CD4-positive, CD25-positive, alpha-beta regulatory T cell (primary cell): Measurements from ENCODE around the gene ZBED5. TPM values are rescaled to one million over a fixed set of nuclear protein-coding genes. Genes with fewer than 3 reads are reported as not detected.
A peak's percentile ranks its signal among the peaks of the same experiment; 100 is the strongest.

ENCODE experiments used
- ATAC-seq, 2 donors: fragments of 150-1000 bp; cut with Tn5 transposase; one replicate each; pipeline ENCODE4 v1.10.0; 2021; ENCODE audit warnings: low read depth in 2 of 2, moderate number of reproducible peaks in 2 of 2, moderate library complexity in 1 of 2
- DNase-seq, 3 donors: peaks; one replicate each; pipeline versions ENCODE4 v3.0.0 to v3.0.0-alpha.2; 2012 to 2022; ENCODE audit warnings: mixed read lengths in 1 of 3
- H3K27ac ChIP-seq: one replicate; pipeline ENCODE4 v1.7.0; 2013; ENCODE audit warnings: mild to moderate bottlenecking, low read length; ENCODE audit not compliant: insufficient read depth, poor library complexity, severe bottlenecking
- H3K27me3 ChIP-seq: one replicate; pipeline ENCODE4 v1.7.0; 2013; ENCODE audit warnings: low read length; ENCODE audit not compliant: control insufficient read depth, insufficient read depth
- H3K36me3 ChIP-seq: one replicate; pipeline ENCODE4 v1.7.0; 2013; ENCODE audit warnings: mild to moderate bottlenecking, low read length, moderate library complexity; ENCODE audit not compliant: control insufficient read depth, insufficient read depth
- H3K4me1 ChIP-seq: 2 replicates; pipeline ENCODE4 v1.7.0; 2013; ENCODE audit warnings: mild to moderate bottlenecking, low read length; ENCODE audit not compliant: insufficient read depth, control insufficient read depth, poor library complexity, severe bottlenecking
- H3K4me3 ChIP-seq: one replicate; pipeline ENCODE4 v1.7.0; 2013; ENCODE audit warnings: low read depth, mild to moderate bottlenecking, low read length, moderate library complexity
- H3K9me3 ChIP-seq, 2 experiments: 1 replicate in 1 of 2; 2 replicates in 1 of 2; pipeline ENCODE4 v1.7.0; 2013; ENCODE audit warnings: low read length in 2 of 2, mild to moderate bottlenecking in 1 of 2, moderate library complexity in 1 of 2; ENCODE audit not compliant: control insufficient read depth in 2 of 2
- H3K27ac Mint-ChIP-seq, 3 donors: one replicate each; pipeline ENCODE4 v1.8.0; 2020 to 2022; ENCODE audit warnings: mild to moderate bottlenecking in 3 of 3, mixed read lengths in 3 of 3, moderate library complexity in 2 of 3
- H3K27me3 Mint-ChIP-seq: one replicate; pipeline ENCODE4 v1.8.0; 2022; ENCODE audit warnings: mild to moderate bottlenecking, mixed read lengths
- H3K36me3 Mint-ChIP-seq: one replicate; pipeline ENCODE4 v1.8.0; 2020; ENCODE audit warnings: mixed read lengths
- H3K4me1 Mint-ChIP-seq, 4 donors: one replicate each; pipeline ENCODE4 v1.8.0; 2020 to 2022; ENCODE audit warnings: mixed read lengths in 4 of 4, mild to moderate bottlenecking in 1 of 4
- H3K4me3 Mint-ChIP-seq, 4 donors: one replicate each; pipeline ENCODE4 v1.8.0; 2020 to 2022; ENCODE audit warnings: mild to moderate bottlenecking in 4 of 4, mixed read lengths in 4 of 4, moderate library complexity in 3 of 4
- H3K9me3 Mint-ChIP-seq, 7 donors: one replicate each; pipeline ENCODE4 v1.8.0; 2020 to 2022; ENCODE audit warnings: mixed read lengths in 7 of 7, mild to moderate bottlenecking in 3 of 7, moderate library complexity in 2 of 7
- polyA plus RNA-seq, 4 donors: library from polyadenylated mRNA; unstranded; fragments of 300-500 nt; fragmentation: Illumina TruSeq; gene quantifications; one replicate each; pipeline ENCODE4 v1.2.3, GENCODE V29; 2021
- total RNA-seq: library from RNA; stranded (reverse); gene quantifications from one replicate; pipeline ENCODE4 v1.2.3, GENCODE V29; 2022

ZBED5 gene
- total and polyA plus RNA-seq, 5 donors from 2014 or later, result 14.7 to 62.6 (median 20.1) TPM

DNA sequence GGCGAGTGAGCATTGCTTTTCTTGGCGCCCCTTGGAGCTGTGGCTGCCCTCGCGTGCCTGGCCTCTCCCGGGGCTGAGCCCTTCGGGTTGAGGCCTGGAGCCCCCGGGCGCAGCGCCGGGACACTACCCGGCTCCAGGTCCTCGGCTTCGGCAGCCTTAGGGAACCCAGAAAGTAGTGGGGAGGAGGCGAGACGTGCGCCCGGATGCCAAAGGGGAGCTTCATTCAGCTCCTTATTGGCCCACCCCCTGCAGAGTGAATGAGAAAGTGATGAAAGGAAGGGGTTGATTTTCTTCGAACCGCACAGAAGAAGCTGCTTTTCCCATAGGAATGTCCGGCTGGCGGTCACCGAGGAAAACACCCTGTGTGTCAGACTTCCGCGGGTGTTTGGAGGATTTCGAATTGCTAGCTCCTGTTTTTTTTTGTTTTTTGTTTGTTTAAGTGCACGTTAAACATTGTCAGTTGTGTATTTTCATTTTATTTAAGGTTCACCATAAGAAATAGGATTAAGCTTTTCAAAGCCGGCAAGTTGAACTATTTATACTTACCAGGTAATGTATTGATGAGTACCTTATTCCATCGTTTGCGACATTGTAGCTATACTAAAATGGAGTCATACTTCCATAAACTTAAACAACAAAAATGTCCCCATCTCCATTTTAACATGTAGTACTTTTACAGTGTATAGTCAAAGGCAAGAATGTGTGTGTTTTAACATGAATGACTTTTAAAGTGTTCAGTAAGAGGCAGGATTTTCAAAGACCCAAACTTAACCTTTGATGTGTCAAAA, 48.3 kb downstream of the ZBED5 start:
- no peaks in the 10 kb centered on the region for H3K9me3 ChIP-seq
- Mint-ChIP-seq H3K27me3 (peaks cover 7% of the 10 kb centered on the region), H3K9me3 (no peaks in the 10 kb centered on the region), H3K4me3 (peak overlapping the region; percentile 97 to 99 (median 98)), H3K36me3 (peaks cover 24% of the 10 kb centered on the region), H3K4me1 (peaks cover 26 to 48% (median 35%) of the 10 kb centered on the region in 4 donors), H3K27ac (peak overlapping the region; percentile 98 to 99 (median 99))
- peaks cover 42% of the 10 kb centered on the region for H3K4me1 ChIP-seq
- H3K4me3 ChIP-seq, result peak overlapping the region; percentile 92
- DNase-seq, result peak in 2 of 3 donors; percentile 20 to 65
- peaks cover 18% of the 10 kb centered on the region for H3K36me3 ChIP-seq
- H3K27ac ChIP-seq, result peak overlapping the region; percentile 95
- peak; percentile 2 to 4 for ATAC-seq
- H3K27me3 ChIP-seq, result no peaks in the 10 kb centered on the region

DNA sequence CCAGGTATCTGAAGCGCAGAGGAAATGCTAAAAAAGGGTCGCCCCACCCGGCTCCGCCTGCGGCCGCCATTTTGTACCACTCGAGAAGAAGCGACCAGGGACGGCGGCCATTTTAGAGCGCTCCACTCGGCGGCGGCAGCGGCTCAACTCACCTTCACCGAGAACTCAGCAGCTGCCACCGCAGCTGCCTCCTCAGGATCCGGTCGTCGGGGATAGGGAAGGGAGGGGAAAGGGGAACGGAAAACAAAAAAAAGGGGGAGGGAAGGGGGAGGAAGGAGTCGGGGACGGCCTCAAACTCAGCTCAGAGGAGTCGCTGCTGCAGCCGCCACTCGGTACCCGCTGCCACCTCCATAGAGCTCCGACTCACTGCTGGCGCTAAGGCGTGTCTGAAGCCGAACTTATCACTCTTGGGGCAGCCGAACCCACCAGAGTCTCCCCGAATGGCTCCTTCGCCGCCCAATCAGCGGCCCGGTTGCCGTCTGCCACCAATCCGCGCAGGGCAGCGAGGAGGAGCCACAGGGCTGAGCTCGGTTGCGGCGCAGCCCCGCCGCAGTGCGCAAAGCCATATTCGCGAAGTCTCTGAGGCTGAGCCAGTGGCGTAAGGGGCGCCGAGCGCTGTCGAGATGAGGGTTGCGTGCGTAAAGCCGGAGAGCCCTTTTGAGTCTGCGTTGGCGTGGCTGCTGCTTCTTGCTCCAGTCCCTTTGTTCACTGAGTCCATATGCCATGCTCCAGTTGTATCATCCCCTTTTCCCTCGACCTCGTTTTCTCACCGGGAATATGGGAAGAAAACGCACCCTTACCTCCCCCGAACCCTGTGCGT, 49.1 kb downstream of the ZBED5 start, which contains the start of gene EIF4G2:
TSS of gene EIF4G2 (minus strand) at position 374 of the 820 bp plus-strand sequence.
- DNase-seq (peak; percentile 97 to 99 (median 99)), ATAC-seq (peak; percentile 94 to 95)
- H3K36me3 Mint-ChIP-seq, result peaks cover 30% of the 10 kb centered on the region
- H3K4me3 Mint-ChIP-seq, result peak within 1 kb of the TSS; percentile 97 to 99 (median 98)
- peaks cover 50% of the 10 kb centered on the region for H3K4me1 ChIP-seq
- H3K4me3 ChIP-seq, result peak within 1 kb of the TSS; percentile 98
- no peaks in the 10 kb centered on the region for H3K9me3 Mint-ChIP-seq
- peak within 1 kb of the TSS; percentile 98 to 99 (median 99) for H3K27ac Mint-ChIP-seq
- peaks cover 30 to 56% (median 40%) of the 10 kb centered on the region in 4 donors for H3K4me1 Mint-ChIP-seq
- H3K36me3 ChIP-seq, result peaks cover 26% of the 10 kb centered on the region
- H3K27me3 ChIP-seq, result no peaks in the 10 kb centered on the region
- peak within 1 kb of the TSS; percentile 95 for H3K27ac ChIP-seq
- H3K27me3 Mint-ChIP-seq, result peaks cover 7% of the 10 kb centered on the region
- H3K9me3 ChIP-seq, result no peaks in the 10 kb centered on the region

DNA sequence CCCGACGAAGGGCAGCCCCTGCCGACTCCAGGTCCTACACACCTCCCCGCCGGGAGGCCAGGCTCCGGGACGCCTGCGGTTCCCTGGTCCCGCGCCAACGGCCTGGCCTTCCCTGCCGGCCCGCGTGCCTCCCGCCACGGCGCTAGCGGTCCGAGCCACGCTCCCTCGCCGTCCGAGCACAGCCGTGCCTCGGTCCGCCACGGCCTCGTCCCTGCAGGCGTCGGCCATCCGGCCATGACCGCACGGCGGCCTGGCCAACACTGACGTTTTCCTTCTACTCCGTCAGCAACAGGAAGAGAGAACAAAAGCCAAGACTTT, 49.7 kb downstream of the ZBED5 start:
- peaks cover 54% of the 10 kb centered on the region for H3K4me1 ChIP-seq

DNA sequence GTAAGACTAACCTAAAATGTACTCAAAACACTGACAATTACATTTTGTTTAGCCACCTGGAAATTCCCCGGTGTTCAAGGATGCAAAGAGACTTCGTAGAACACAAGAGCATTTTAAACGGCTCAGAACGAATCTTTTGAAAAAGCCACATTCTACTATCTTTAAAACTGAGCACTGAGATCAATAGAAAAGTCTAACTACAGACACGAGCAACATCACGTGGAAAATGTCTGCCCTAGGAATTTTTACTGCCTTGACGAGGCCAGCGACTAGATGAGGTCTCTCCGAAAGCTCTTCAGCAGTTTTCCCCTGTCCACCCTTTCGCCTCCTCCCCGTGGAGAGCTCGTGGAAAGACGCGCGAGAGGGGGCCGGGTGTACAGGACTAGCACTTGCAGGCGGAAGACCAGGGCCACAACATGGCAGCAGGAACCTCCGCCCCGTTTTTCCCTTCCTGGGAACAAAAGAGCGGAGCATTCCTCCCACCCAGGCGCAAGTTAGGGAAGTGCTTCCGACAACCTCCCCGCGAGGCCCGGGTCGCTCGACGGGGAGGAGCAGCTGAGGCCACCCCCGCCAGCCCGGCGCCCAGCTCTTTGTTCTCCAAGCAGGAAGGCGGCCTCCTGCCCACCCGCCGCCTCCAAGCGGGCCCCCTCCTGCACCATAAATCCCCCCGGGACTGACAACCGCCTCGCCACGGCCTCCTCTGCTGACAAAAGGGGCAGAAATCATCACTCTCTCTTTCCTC, 50.2 kb downstream of the ZBED5 start:
- no peak for ATAC-seq
- H3K36me3 Mint-ChIP-seq, result peaks cover 36% of the 10 kb centered on the region
- H3K4me1 ChIP-seq, result peaks cover 54% of the 10 kb centered on the region

More for the DNA sequence above, 49.7 kb downstream of the ZBED5 start:
- Mint-ChIP-seq H3K4me3 (peak overlapping the region; percentile 97 to 99 (median 98)), H3K4me1 (peaks cover 30 to 61% (median 45%) of the 10 kb centered on the region in 4 donors), H3K9me3 (no peaks in the 10 kb centered on the region), H3K36me3 (peaks cover 36% of the 10 kb centered on the region), H3K27me3 (peaks cover 7% of the 10 kb centered on the region), H3K27ac (peak overlapping the region; percentile 98 to 99 (median 99))
- peak overlapping the region; percentile 95 for H3K27ac ChIP-seq
- H3K36me3 ChIP-seq, result peaks cover 32% of the 10 kb centered on the region
- no peaks in the 10 kb centered on the region for H3K9me3 ChIP-seq
- peak overlapping the region; percentile 98 for H3K4me3 ChIP-seq
- no peak for DNase-seq
- no peak for ATAC-seq
- H3K27me3 ChIP-seq, result no peaks in the 10 kb centered on the region

DNA sequence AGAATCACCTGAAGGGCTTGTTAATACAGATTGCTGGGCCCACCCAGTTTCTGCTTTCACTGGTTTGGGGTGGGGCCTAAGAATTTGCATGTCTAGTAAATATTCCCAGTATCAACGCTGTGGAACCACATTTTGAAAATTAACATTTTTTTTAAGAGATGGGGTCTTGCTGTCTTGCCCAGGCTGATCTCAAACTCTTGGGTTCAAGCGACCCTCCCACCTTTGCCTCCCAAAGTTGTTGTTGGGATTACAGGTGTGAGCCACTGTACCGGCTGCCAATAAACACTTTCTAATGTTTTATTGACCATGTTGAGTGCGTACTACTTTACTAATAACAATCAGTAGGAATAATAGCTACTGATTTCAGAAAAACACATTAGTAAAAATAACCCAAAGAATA, 51.6 kb downstream of the ZBED5 start:
- Mint-ChIP-seq H3K36me3 (peaks cover 47% of the 10 kb centered on the region), H3K27ac (peak overlapping the region; percentile 98 to 99 (median 99)), H3K4me1 (peaks cover 36 to 73% (median 58%) of the 10 kb centered on the region in 4 donors), H3K27me3 (peaks cover 7% of the 10 kb centered on the region), H3K4me3 (peak overlapping the region; percentile 97 to 99 (median 98)), H3K9me3 (no peaks in the 10 kb centered on the region)
- peaks cover 52% of the 10 kb centered on the region for H3K36me3 ChIP-seq
- peak overlapping the region; percentile 95 for H3K27ac ChIP-seq
- ATAC-seq, result no peak
- no peak for DNase-seq
- peak overlapping the region; percentile 98 for H3K4me3 ChIP-seq
- no peaks in the 10 kb centered on the region for H3K27me3 ChIP-seq
- peaks cover 69% of the 10 kb centered on the region for H3K4me1 ChIP-seq
- no peaks in the 10 kb centered on the region for H3K9me3 ChIP-seq

More for the DNA sequence above, 50.2 kb downstream of the ZBED5 start:
- peaks cover 30 to 61% (median 47%) of the 10 kb centered on the region in 4 donors for H3K4me1 Mint-ChIP-seq
- H3K27ac Mint-ChIP-seq, result peak overlapping the region; percentile 98 to 99 (median 99)
- peak overlapping the region; percentile 98 for H3K4me3 ChIP-seq
- no peaks in the 10 kb centered on the region for H3K9me3 Mint-ChIP-seq
- H3K36me3 ChIP-seq, result peaks cover 37% of the 10 kb centered on the region
- H3K27me3 ChIP-seq, result no peaks in the 10 kb centered on the region
- no peaks in the 10 kb centered on the region for H3K9me3 ChIP-seq
- H3K27me3 Mint-ChIP-seq, result peaks cover 7% of the 10 kb centered on the region
- peak overlapping the region; percentile 97 to 99 (median 98) for H3K4me3 Mint-ChIP-seq
- DNase-seq, result peak; percentile 40 to 57 (median 41)
- peak overlapping the region; percentile 95 for H3K27ac ChIP-seq

DNA sequence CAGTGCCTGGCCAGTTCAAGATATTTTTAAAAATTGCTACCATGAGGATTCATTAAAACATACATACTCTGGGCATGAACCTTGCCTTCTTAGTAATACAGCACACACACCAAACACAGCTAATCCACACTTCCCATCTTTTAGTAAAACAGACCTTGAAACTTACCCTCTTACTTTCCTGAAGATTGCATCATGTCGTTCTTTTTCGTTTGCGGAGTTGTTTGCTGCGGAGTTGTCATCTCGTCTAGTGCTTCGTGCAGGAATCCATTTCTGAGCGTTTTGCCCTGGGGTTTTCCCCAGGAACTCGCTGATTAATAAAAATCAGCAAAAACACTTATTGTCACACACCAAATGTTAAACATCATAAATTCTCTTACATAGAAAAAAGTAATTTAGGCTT, 52.1 kb downstream of the ZBED5 start:
- peak overlapping the region; percentile 98 for H3K4me3 ChIP-seq
- no peak for DNase-seq
- ATAC-seq, result no peak
- Mint-ChIP-seq H3K27ac (peak overlapping the region; percentile 73 to 99 (median 98)), H3K9me3 (no peaks in the 10 kb centered on the region), H3K4me1 (peaks cover 39 to 77% (median 62%) of the 10 kb centered on the region in 4 donors), H3K36me3 (peaks cover 52% of the 10 kb centered on the region), H3K4me3 (peak overlapping the region; percentile 79 to 99 (median 98)), H3K27me3 (peaks cover 7% of the 10 kb centered on the region)
- no peaks in the 10 kb centered on the region for H3K9me3 ChIP-seq
- H3K27ac ChIP-seq, result peak overlapping the region; percentile 95
- H3K27me3 ChIP-seq, result no peaks in the 10 kb centered on the region
- H3K4me1 ChIP-seq, result peaks cover 74% of the 10 kb centered on the region
- H3K36me3 ChIP-seq, result peaks cover 56% of the 10 kb centered on the region

DNA sequence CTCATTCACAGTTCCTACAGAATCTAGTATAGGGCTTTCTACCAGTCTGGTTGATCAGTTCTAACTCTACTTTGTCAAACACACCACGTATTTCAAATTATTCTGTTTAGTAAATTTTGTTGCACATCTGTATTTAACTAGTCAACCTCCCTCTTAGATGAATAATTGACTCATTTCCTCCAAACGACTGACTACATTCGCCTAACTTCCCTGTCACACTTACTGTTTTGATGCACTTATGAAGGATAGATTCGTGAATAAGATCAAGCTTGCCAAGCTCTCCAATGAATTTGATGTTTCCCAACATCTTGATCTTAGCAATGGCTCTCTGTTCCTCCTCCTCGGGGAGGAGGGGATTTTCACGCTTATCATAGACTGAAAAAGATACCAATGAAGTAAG, 54.2 kb downstream of the ZBED5 start:
- Histone ChIP-seq H3K9me3 (no peaks in the 10 kb centered on the region), H3K27me3 (no peaks in the 10 kb centered on the region), H3K27ac (peak overlapping the region; percentile 25), H3K4me3 (no peak overlapping the region), H3K4me1 (peaks cover 75% of the 10 kb centered on the region), H3K36me3 (peaks cover 77% of the 10 kb centered on the region)
- no peaks in the 10 kb centered on the region for H3K9me3 Mint-ChIP-seq
- DNase-seq (no peak), ATAC-seq (no peak)
- peak overlapping the region in 2 of 4 donors; percentile 7 to 74 for H3K4me3 Mint-ChIP-seq
- H3K36me3 Mint-ChIP-seq, result peaks cover 69% of the 10 kb centered on the region
- H3K27me3 Mint-ChIP-seq, result peaks cover 4% of the 10 kb centered on the region
- peak overlapping the region in 2 of 3 donors; percentile 23 to 44 for H3K27ac Mint-ChIP-seq
- peaks cover 50 to 85% (median 72%) of the 10 kb centered on the region in 4 donors for H3K4me1 Mint-ChIP-seq
